ENCODE data around the gene TICRR. TPM values are rescaled to one million over a fixed set of nuclear protein-coding genes. Genes with fewer than 3 reads are reported as not detected.

TICRR gene
- total RNA-seq, 2 donors from 2014 or later, result 21.9 to 27.2 TPM

DNA sequence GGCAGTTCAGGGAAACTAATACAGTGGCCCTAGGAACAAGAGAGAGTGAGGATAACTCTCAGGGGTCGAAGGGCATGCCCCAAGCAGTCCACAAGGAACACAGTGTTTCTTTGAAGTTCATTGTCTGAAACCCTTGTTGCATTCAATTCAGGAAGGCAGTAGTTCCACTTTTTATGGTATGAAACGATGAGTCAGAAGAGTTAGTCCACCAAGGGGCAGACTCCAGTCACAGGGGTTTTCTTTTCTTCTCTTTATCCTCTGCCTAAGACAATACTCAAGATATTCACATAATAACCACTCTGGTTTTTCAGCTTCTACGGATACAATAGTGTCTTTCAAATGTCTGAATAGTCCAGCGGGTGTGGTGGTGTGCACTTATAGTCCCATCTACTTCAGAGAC is 23.7 kb upstream of the TICRR start:
- DNase-seq, result no peak
- Mint-ChIP-seq H3K4me1 (no peaks in the 10 kb centered on the region), H3K27me3 (ENCODE audit: insufficient read depth) (peaks cover 2% of the 10 kb centered on the region), H3K9me3 (no peaks in the 10 kb centered on the region), H3K4me3 (no peak overlapping the region), H3K36me3 (ENCODE audit: low read depth) (no peaks in the 10 kb centered on the region), H3K27ac (no peak overlapping the region)
- no peaks in the 10 kb centered on the region for H3K4me1 ChIP-seq (ENCODE audit: control insufficient read depth, insufficient read depth, low read length)
- no peak for TF ChIP-seq CTCF (conservative IDR thresholded peaks at IDR 0.05)
- no peaks in the 10 kb centered on the region for H3K9me3 ChIP-seq (ENCODE audit: control insufficient read depth, low read length)
- no peak overlapping the region for H3K4me3 ChIP-seq (ENCODE audit: low read length)
- 75 to 82% methylated on average over 3 to 4 of the region's 4 CpGs for WGBS, 2 experiments (ENCODE audit: insufficient coverage in 1 of 2, insufficient read length in 1 of 2)
- H3K27me3 ChIP-seq (ENCODE audit: control insufficient read depth, insufficient read depth, low read length, poor library complexity, severe bottlenecking), result no peaks in the 10 kb centered on the region
- H3K36me3 ChIP-seq (ENCODE audit: control insufficient read depth, insufficient read depth, low read length), result no peaks in the 10 kb centered on the region
- H3K9ac ChIP-seq (ENCODE audit: extremely low read depth, low read length, poor library complexity, severe bottlenecking), result no peak overlapping the region
- H3K27ac ChIP-seq (ENCODE audit: low read depth, low read length), result no peak overlapping the region

GRCh38 chr15:89553632-89554031 is 21.6 kb upstream of the TICRR start:
- 98% methylated on average over 3 of the region's 3 CpGs; no CpG with 5 or more reads in 1 of the 2 experiments for WGBS, 2 experiments (ENCODE audit: insufficient coverage in 1 of 2, insufficient read length in 1 of 2)
- Mint-ChIP-seq H3K36me3 (ENCODE audit: low read depth) (no peaks in the 10 kb centered on the region), H3K4me3 (no peak overlapping the region), H3K4me1 (no peaks in the 10 kb centered on the region), H3K27ac (no peak overlapping the region), H3K9me3 (no peaks in the 10 kb centered on the region), H3K27me3 (ENCODE audit: insufficient read depth) (peaks cover 1% of the 10 kb centered on the region)
- H3K27me3 ChIP-seq (ENCODE audit: control insufficient read depth, insufficient read depth, low read length, poor library complexity, severe bottlenecking), result no peaks in the 10 kb centered on the region
- H3K27ac ChIP-seq (ENCODE audit: low read depth, low read length), result no peak overlapping the region
- TF ChIP-seq CTCF (conservative IDR thresholded peaks at IDR 0.05), result no peak
- H3K9me3 ChIP-seq (ENCODE audit: control insufficient read depth, low read length), result no peaks in the 10 kb centered on the region
- no peak overlapping the region for H3K9ac ChIP-seq (ENCODE audit: extremely low read depth, low read length, poor library complexity, severe bottlenecking)
- DNase-seq, result no peak
- no peaks in the 10 kb centered on the region for H3K36me3 ChIP-seq (ENCODE audit: control insufficient read depth, insufficient read depth, low read length)
- H3K4me3 ChIP-seq (ENCODE audit: low read length), result no peak overlapping the region
- H3K4me1 ChIP-seq (ENCODE audit: control insufficient read depth, insufficient read depth, low read length), result no peaks in the 10 kb centered on the region

DNA sequence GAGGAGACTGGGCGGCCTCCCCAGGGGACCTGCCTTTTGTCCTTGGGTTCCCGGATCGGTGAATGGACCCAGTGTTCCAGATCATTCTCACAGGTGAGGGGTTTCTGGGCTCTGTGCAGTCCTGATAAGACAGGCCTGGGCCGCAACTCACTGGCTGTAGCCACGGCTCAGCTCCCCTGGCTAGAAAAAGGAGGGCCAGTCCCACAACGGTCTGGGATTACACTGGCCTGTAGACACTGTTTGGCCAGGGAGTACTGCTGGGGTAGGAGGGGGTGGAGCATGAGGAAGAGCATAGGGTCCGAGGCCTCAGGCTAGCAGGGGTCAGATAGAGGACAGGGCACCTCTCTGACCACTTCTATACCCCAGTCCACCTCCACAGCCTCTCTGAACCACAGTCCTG is 21.0 kb upstream of the TICRR start:
- DNase-seq, result no peak
- Histone ChIP-seq H3K9ac (ENCODE audit: extremely low read depth, low read length, poor library complexity, severe bottlenecking) (no peak overlapping the region), H3K4me3 (ENCODE audit: low read length) (no peak overlapping the region), H3K4me1 (ENCODE audit: control insufficient read depth, insufficient read depth, low read length) (no peaks in the 10 kb centered on the region), H3K36me3 (ENCODE audit: control insufficient read depth, insufficient read depth, low read length) (no peaks in the 10 kb centered on the region), H3K27me3 (ENCODE audit: control insufficient read depth, insufficient read depth, low read length, poor library complexity, severe bottlenecking) (no peaks in the 10 kb centered on the region), H3K9me3 (ENCODE audit: control insufficient read depth, low read length) (no peaks in the 10 kb centered on the region), H3K27ac (ENCODE audit: low read depth, low read length) (no peak overlapping the region)
- no peaks in the 10 kb centered on the region for H3K36me3 Mint-ChIP-seq (ENCODE audit: low read depth)
- H3K27ac Mint-ChIP-seq, result no peak overlapping the region
- no peaks in the 10 kb centered on the region for H3K4me1 Mint-ChIP-seq
- 80 to 96% methylated on average over 3 to 7 of the region's 7 CpGs for WGBS, 2 experiments (ENCODE audit: insufficient coverage in 1 of 2, insufficient read length in 1 of 2)
- peaks cover 1% of the 10 kb centered on the region for H3K27me3 Mint-ChIP-seq (ENCODE audit: insufficient read depth)
- no peak overlapping the region for H3K4me3 Mint-ChIP-seq
- no peaks in the 10 kb centered on the region for H3K9me3 Mint-ChIP-seq
- TF ChIP-seq CTCF (conservative IDR thresholded peaks at IDR 0.05), result no peak

Measured in endodermal cell (in vitro differentiated cells).